ENCODE measurements around the gene MYPOP.

MYPOP gene

DNA sequence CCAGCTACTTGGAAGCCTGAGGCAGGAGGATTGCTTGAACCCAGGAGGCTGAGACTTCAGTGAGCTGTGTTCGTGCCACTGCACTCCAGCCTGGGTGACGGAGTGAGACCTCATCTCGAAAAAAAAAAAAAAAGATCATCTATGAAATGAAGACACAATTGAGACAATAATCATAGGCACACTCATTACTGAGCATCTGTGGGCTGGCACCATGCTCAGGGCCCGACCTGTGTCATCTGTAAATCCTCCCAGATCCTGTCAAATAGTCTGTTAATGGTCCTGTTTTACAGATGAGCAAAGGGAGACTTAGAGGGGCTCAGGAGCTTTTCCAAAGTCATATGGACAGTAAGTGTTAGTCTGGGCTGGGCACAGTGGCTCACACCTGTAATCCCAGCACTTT lies 16.3 kb upstream of the MYPOP start:
- Histone ChIP-seq H3K27ac (ENCODE audit: low read depth, low read length, poor library complexity, severe bottlenecking) (no peak overlapping the region), H3K36me3 (ENCODE audit: insufficient read depth, low read length) (no peaks in the 10 kb centered on the region), H3K79me2 (ENCODE audit: insufficient read depth, low read length) (no peaks in the 10 kb centered on the region), H2AFZ (ENCODE audit: low read length) (no peak overlapping the region), H3K9me2 (ENCODE audit: low read depth, low read length) (no peaks in the 10 kb centered on the region), H3K9me3 (ENCODE audit: low read length) (no peaks in the 10 kb centered on the region), H3K27me3 (ENCODE audit: insufficient read depth, low read length) (peaks cover 4% of the 10 kb centered on the region; the same call in 1 of the 2 replicates), H3K4me3 (ENCODE audit: low read depth, low read length, poor library complexity, severe bottlenecking) (no peak overlapping the region), H3F3A (ENCODE audit: insufficient read depth, low read length) (no peaks in the 10 kb centered on the region), H3K9ac (ENCODE audit: low read length) (no peak overlapping the region), H4K20me1 (ENCODE audit: insufficient read depth, low read length) (no peaks in the 10 kb centered on the region), H3K4me1 (ENCODE audit: insufficient read depth, low read length, severe bottlenecking) (no peaks in the 10 kb centered on the region), H3K4me2 (ENCODE audit: low read length) (no peak overlapping the region)
- TF ChIP-seq EZH2 (IDR thresholded peaks at IDR 0.05; ENCODE audit: borderline replicate concordance, low read length), result no peak
- TF ChIP-seq CTCF (IDR thresholded peaks at IDR 0.05; ENCODE audit: low read length), result no peak

DNA sequence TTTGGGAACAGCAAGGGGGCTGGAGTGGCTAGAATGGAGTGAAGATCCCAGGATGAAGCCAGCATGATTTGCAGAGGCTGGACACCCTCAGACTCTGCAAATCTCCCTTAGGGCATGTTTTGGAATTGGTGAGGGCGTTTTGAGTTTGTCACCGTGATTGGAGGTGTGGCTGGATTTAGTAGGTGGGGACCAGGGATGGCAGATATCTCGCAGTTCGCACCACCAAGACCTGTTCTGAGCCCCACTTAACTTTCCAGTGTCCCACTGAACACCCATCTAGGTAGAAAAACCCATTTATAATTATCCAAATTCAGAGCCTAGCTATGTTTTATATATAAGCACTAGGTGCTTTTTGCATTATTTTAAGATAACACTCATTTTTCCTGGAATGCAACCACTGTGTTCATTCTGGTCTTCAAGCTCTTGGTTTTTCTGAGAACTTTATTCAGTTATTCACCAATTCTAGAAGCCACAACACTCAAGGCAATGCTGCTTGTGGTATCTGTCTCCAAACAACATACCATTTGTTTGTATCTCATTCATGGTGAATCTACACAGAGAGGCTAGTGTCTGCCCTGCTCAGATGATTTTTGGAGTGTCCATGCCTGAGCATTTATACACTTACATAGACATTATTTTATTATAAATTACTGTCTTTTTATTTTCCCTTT lies 15.1 kb upstream of the MYPOP start:
- Histone ChIP-seq H3K4me1 (ENCODE audit: insufficient read depth, low read length, severe bottlenecking) (no peaks in the 10 kb centered on the region), H3K79me2 (ENCODE audit: insufficient read depth, low read length) (no peaks in the 10 kb centered on the region), H3K27me3 (ENCODE audit: insufficient read depth, low read length) (peaks cover 4% of the 10 kb centered on the region; the same call in 1 of the 2 replicates), H3K36me3 (ENCODE audit: insufficient read depth, low read length) (no peaks in the 10 kb centered on the region; the same call in 1 of the 2 replicates), H2AFZ (ENCODE audit: low read length) (no peak overlapping the region), H3K9me2 (ENCODE audit: low read depth, low read length) (no peaks in the 10 kb centered on the region), H4K20me1 (ENCODE audit: insufficient read depth, low read length) (no peaks in the 10 kb centered on the region), H3K9ac (ENCODE audit: low read length) (no peak overlapping the region), H3K4me3 (ENCODE audit: low read depth, low read length, poor library complexity, severe bottlenecking) (no peak overlapping the region), H3F3A (ENCODE audit: insufficient read depth, low read length) (no peaks in the 10 kb centered on the region), H3K9me3 (ENCODE audit: low read length) (no peaks in the 10 kb centered on the region), H3K4me2 (ENCODE audit: low read length) (no peak overlapping the region), H3K27ac (ENCODE audit: low read depth, low read length, poor library complexity, severe bottlenecking) (no peak overlapping the region)
- no peak for TF ChIP-seq EZH2 (IDR thresholded peaks at IDR 0.05; ENCODE audit: borderline replicate concordance, low read length)
- no peak for TF ChIP-seq CTCF (IDR thresholded peaks at IDR 0.05; ENCODE audit: low read length)

GRCh38 chr19:45913874-45914830 lies 11.7 kb upstream of the MYPOP start, which contains the start of gene NANOS2:
NANOS2 (minus strand) TSS chr19:45914778; CDS start chr19:45914693, 85 bp downstream.
- H3K79me2 ChIP-seq (ENCODE audit: insufficient read depth, low read length), result no peaks in the 10 kb centered on the region
- no peaks in the 10 kb centered on the region for H3F3A ChIP-seq (ENCODE audit: insufficient read depth, low read length)
- no peak within 1 kb of the TSS for H3K27ac ChIP-seq (ENCODE audit: low read depth, low read length, poor library complexity, severe bottlenecking)
- H3K36me3 ChIP-seq (ENCODE audit: insufficient read depth, low read length), result no peaks in the 10 kb centered on the region; the same call in 1 of the 2 replicates
- H3K4me3 ChIP-seq (ENCODE audit: low read depth, low read length, poor library complexity, severe bottlenecking), result no peak within 1 kb of the TSS
- no peak within 1 kb of the TSS for H3K9ac ChIP-seq (ENCODE audit: low read length)
- no peak within 1 kb of the TSS for H3K4me2 ChIP-seq (ENCODE audit: low read length)
- H3K9me2 ChIP-seq (ENCODE audit: low read depth, low read length), result no peaks in the 10 kb centered on the region
- H3K27me3 ChIP-seq (ENCODE audit: insufficient read depth, low read length), result peaks cover 5% of the 10 kb centered on the region; the same call in 1 of the 2 replicates
- TF ChIP-seq EZH2 (IDR thresholded peaks at IDR 0.05; ENCODE audit: borderline replicate concordance, low read length) (no peak), CTCF (IDR thresholded peaks at IDR 0.05; ENCODE audit: low read length) (peak; percentile 43; the same call in 1 of the 2 replicates)
- no peaks in the 10 kb centered on the region for H3K4me1 ChIP-seq (ENCODE audit: insufficient read depth, low read length, severe bottlenecking)
- H2AFZ ChIP-seq (ENCODE audit: low read length), result no peak within 1 kb of the TSS
- H3K9me3 ChIP-seq (ENCODE audit: low read length), result no peaks in the 10 kb centered on the region
- no peaks in the 10 kb centered on the region for H4K20me1 ChIP-seq (ENCODE audit: insufficient read depth, low read length)

All from OCI-LY1 (cell line).